Ureter (tissue), 1 donor: ENCODE data around the gene SRGAP3. TPM values are rescaled to one million over a fixed set of nuclear protein-coding genes. Genes with fewer than 3 reads are reported as not detected.

Source experiments
- DNase-seq: peaks from one replicate; pipeline ENCODE4 v3.0.0-alpha.2; 2020; ENCODE audit warnings: low spot score
- total RNA-seq: library from RNA; stranded (reverse); gene quantifications from one replicate; pipeline ENCODE4 v1.2.4, GENCODE V29; 2023
- donor health status: DM: yes; HTN: yes; CAD: no.

The SRGAP3 gene
- total RNA-seq, 1 donor from 2014 or later: 51.2 TPM

DNA sequence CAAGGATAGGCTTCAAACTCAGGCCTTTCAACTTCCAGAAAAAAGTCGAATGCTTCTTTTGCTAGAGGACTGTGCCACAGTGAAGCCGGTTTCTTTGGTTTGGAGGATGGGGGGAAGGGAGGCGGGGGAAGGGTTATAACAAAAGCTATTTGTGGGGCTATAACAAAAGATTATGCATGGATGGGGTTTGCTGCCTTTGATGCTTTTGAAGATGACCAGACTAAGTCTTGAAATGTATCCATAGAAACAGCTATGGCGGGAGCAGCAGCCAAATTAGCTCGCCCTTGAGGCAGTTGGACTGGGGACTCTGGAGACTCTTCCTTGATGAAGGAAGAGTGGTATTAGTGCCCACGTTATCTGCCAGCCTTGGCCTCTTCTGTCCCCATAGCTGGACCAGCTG is 47.5 kb downstream of the SRGAP3 start:
- DNase-seq: no peak

DNA sequence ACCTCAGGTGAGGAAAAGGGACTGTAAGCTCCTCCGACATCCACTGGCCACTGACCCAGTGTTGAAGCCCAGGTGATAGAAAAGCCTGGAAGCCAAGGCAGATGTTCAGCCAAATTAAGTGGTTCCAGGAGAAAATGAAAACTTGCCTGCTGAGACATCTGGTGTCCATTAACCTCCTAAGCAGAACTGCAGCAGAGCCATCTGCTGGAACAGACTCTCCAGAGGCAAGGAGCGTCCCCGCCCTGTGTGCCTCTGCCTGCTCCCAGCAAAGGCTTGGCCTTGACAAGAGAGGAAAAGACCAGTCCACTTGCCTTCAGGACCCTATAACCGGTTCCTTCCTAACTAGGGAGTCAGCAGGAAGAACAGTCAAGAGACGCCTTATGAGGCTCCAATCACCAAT is 48.2 kb downstream of the SRGAP3 start:
- no peak for DNase-seq

DNA sequence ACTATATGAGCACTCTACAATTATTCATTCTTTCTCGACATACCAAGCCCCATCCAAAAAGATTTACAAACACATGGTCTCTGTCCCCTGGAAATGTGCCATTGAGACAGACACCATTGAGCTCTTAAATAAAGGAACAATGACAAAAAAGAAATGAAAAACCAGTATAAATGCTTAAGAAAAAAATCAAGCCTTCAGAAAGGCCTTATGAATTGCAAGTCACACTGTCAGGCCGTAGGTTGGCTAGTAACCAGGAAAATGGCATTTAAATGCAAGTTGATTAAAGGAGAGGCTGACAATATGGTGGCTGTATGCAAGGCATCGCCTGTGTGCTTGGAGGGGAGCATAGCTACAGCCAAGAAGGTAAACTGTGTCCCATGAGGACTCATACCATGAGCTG is 49.7 kb downstream of the SRGAP3 start:
- DNase-seq: no peak

DNA sequence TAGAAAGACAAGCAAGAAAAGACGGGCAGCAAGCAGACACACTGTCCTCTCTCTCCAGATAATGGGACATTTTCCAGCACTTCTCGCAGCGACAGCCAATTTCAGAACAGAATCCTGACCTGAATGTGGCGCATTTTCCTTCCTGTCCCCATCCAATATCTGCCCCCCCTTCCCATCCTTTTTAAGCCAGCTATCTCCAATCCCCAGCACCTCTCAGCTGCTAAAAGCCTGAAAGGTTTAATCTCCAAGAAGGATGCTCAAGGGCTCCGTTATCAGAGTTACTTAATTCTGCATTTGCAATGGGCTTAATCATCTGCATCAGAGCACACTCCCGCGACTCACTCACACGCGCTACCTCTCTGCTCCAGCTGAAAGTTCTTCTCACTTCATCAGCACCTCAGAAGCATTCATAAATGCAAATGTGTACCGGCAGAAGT is 50.5 kb downstream of the SRGAP3 start:
- no peak for DNase-seq

DNA sequence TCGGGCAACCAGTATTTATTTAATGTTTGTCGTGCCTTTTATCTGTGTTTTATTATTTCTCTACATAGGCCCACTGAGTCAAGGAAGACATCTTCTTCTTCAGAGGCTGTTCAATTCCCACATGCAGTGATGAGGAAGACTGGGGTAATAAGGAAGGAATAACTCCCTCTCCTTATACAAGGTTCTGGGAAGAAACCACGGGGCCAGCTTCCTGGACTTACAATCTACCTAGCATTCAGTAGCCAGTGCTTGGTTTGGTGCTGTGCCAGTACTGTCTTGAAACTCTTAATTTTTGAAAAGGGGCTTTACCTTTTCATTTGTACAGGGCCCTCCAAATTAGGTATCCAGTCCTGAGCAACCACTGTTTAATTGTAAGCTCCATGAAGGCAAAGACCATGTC is 51.2 kb downstream of the SRGAP3 start:
- no peak for DNase-seq

DNA sequence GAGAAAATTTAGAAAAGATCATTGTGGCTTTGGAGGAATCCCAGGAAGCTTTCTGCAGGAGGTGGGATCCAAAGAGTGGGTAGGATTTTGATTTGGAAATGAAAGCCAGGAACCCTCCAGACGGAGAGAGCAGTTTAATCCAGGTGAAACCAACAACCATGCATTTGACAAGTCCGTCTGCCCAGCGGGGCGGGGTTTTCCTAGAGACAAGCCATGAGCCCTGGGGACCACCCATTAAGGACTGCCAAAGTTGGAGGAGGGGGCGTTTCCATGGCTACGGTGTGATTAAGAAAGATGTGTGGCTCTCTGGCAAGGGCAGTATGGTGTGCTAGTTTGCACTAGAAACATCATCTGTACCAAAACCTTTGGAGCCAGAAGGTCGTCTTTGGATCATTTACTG is 53.4 kb downstream of the SRGAP3 start:
- no peak for DNase-seq

DNA sequence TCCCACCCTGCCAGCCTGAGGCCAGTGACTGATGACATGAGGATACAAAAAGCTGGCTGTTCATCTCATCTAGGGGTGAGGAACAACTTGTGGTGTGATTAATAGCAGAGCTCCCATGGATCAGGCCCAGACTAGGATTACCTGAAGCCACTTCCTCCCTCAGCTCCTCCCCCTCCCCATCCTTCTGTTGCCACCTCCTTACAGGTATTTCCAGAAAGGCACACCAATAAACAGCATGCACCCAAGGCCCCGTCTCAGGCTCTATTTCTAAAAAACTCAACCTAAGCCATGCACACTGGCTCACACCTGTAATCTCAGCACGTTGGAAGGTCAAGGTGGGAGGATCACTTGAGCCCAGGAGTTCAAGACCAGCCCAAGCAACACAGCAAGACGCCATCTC is 54.1 kb downstream of the SRGAP3 start:
- DNase-seq: no peak

DNA sequence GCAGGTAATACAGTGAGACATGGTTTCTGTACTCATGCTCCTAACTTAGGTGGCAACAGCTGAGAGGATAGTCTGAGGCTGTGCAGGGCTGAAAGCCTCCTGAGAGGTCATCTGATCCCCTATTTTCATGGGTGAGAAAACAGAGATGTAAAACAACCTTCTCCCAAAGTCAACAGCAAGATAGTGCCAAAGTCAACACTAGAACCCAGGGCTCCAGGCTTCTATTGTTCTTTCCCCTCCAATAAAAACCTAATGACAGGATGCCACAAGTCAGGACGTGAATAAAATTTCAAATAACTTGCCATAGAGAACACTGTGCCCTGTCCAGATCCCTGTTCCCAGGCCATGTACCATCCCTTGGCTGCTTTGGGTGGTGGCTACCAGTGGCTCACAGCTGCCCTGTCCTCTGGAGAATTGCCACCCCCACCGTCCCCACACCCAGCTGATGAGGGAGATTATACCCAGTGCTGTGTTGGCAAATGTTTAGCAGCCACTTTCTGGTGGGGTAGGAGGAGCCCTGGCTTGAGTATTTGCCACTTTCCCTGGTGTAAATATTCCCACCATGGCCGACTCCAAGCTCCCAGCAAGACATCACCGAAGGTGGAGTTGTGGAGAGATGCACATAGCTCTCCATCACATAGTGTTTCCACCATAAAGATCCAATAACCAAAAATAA is 54.8 kb downstream of the SRGAP3 start:
- DNase-seq: no peak

DNA sequence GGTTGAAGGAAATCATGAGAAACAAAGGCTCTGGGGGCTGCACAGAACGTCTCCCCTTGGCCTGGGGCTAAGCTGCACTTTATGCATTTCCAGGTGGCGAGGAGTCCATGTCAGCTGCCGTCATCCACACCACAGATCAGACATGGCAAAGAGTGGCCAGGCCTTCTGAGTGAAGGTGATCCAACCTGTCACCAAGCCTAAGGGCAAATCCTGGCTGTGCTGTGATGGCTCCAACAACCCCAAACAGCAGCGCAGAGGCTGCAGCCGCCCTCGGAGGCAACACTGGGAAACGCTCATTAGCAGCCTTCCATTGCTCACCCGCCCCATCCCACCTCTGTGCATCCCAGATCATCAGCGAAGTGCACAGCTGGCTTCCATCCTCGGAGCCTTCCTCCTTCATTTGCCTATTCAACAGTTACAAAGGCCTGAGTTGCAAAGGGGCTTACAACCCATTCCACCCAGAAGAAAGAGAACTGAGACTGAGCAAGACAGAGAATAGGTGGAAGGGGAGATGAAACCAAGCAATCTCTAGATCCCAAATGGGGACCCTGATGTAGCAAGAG is 55.7 kb downstream of the SRGAP3 start:
- no peak for DNase-seq

DNA sequence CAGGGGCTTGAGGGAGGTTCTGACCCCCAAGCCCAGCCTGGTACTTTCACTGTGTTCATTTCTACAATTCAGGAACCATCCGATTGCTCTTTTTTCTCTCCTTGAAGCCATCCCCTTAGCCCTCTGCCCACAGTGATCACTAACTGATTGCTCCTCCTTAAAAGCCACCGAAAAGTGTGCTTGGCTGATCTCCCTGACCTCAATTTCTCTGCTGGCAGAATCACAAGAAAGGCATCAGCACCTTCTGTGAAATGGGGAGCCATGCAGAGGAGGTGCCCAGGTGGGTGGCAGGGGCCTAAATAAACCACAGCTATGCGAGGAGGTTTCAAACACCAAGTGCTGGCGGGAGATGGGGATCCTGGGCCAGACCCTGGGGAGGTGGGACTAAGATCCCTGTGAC is 56.2 kb downstream of the SRGAP3 start:
- no peak for DNase-seq

DNA sequence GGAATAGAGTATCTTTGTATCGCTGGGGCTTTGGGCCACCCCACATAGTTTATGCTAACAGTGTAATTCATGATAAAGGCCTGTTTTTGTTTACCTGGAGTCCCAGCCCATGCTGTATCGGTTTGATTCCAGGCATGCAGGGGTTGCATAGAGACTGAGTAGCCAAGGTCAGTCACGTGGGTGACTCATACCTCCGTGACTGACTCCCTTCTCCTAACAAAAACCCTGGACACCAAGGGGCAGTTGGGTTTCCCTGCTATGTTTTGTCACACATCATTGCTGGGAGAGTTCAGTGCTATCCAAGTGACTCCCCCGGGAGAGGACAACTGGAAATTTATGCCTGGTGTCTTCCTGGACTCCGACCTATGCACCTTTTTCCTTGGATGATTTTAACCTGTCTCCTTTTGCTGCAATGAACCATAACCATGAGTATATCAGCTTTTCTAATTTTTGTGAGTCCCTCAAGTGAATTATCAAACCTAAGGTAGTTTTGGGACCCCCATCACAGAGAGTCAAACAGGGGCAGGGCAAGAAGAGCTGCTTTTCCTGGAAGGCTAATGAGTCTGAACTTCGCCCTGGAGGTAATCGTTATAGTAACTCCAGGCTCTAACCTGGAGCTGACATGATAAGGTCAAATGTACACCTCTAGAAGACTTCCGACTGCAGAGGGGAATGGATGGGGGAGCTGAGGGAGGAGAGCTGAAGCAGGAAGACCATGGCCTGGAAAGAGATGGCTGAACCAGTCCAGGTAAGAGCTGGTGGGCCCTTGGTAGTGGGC is 57.0 kb downstream of the SRGAP3 start:
- DNase-seq: no peak

DNA sequence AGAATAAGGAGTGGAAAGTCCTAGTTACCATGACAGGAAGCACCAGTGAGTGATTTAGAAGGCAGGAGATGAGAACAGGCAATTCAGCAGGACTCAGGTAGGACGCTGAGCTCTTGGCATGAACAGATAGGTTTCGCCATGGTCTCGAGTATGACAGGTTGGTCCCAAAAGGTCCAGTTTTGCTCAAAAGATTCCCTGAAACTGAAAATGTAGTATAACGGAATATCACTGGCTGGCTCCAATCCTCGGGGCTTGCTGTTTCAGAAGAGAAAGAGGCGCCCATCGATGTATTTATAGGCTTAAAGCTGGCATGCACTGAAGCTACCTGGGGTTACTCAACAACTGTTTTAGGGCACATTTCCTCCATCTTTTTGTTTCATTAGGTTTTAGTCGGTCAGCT is 59.2 kb downstream of the SRGAP3 start:
- DNase-seq: no peak

DNA sequence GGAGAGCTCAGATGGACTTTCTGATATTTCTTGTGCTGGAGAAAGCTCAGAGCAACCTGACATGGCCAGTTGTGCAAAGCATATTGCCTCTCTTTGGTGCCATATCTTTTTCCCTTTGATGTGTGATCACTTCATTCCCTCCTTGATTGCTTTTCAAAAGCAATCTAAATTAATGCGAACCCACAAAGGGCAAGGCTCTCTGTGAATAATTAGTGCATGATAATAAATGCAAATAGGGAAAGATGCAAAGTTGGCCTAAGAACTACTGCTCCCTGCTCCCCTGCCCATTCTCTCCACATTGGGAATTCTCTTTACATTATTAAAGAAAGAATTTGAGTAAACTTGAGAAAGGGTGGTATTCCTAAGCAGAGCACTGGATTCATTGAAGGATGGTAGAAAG is 60.9 kb downstream of the SRGAP3 start:
- DNase-seq: no peak

DNA sequence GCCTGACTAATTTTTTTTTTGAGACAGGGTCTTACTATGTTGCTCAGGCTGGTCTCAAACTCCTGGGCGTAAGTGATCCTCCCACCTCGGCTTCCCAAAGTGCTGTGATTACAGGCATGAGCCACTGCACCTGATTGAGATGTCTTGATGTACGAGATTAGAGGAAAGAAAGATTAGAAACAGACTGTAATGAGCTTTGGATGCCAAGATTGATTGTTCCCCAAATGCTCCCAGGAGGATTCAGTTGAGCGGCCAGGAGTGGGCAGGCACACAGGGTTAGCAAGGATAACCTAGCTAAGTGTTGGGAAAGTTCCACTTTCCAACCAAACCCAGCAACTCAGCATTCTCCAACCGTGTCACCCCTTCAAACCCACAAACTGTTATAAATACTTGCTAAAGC is 63.7 kb downstream of the SRGAP3 start:
- DNase-seq: no peak

DNA sequence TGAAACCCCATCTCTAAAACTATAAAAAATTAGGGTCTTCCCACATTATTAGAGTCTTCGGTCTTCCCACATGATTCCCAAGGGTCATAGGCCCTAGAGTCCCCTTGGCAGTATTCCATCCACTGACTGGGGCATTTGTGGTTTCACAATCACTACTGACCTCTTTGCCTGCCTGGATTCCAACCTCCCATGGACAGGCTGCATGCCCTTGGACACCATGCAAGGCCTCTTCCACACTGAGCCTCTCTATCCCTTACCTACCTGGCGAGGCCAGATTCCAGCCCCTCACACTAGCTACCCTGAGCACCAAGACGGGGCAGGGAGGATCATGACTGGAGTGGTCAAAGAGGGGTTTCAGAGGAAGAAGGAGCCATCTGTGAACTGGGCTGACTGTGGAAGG is 64.4 kb downstream of the SRGAP3 start:
- no peak for DNase-seq

DNA sequence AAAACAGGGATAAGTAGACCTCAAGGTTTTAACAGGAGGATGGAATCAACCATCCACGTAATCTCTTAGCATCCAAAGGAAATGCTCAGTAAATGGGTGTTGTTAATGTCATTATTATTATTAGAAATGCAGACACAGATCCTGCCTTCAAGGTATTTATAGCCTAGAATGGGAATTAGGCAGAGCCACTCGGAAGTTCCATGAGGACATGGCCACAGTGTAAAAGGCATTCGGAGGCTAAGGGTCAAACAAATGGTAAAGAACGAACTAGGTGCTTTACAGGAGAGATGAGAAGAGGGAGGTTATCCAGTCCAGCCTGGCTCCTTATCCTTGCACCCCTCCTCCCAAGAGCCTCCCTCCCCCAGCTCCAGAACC is 65.0 kb downstream of the SRGAP3 start:
- no peak for DNase-seq

DNA sequence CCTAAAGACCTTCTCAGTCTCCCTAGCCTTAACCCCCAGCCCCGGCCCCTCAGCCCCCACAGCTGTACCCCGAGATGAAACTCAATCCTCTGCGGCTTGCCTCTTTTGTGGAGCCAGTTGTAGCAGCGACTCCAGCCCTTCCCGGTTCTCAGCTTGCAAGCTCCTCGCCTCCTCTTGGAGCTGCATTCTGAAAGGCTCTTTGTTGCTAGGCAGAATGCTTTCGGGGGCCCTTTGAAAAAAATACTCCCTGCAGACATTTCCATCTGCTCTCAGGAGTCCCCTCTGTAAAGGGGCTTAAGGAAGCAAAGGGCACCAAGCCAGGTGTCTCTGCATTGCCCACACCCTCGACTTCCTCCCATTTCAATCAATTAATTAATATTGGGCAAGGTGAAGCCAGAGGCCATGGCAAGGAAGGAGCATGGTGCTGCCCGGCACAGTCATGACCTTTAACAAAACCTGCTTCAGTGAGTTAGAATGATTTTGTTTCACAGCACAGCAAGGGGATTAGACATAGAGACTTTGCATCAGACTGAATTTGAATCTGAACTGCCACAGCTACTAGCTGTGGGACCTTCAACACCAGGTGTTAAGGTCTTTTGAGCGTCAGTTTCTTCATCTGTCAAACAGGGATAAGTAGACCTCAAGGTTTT is 65.5 kb downstream of the SRGAP3 start:
- DNase-seq: no peak

DNA sequence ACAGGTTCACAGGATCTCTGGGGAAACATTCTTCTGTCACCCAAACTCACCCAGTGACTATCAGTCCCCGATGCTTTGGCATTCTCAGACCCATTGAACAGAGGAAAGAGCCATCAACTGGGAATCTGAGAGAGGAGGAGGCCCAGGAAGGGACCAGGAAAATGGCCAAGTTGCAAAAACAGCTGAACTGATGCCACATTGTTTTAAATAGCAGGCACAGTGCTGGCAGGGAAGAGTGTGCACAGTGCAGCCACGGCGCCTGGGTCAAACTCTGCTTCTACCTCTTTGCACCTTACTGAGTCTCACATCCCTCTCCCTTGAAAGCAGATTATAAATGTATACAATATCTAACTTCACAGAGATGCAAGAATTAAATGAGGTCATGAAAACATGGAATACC is 66.4 kb downstream of the SRGAP3 start:
- no peak for DNase-seq

DNA sequence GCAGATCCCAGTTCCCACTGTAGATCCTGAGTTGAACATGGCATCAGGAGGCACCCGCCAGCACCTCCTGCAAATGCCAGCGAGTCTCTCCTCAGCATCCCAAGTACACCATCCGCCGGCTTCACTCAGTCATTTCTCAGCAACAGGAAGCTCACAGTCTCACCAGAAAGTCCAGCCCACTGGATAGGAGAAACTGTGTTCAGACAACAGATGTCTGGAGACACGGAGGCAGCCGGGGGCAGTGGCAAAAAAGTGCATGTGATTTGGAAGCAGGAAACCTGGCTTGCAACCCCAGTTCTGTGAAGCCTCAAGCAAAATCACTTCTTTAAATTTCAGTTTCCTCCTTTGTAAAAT is 68.7 kb downstream of the SRGAP3 start:
- no peak for DNase-seq

DNA sequence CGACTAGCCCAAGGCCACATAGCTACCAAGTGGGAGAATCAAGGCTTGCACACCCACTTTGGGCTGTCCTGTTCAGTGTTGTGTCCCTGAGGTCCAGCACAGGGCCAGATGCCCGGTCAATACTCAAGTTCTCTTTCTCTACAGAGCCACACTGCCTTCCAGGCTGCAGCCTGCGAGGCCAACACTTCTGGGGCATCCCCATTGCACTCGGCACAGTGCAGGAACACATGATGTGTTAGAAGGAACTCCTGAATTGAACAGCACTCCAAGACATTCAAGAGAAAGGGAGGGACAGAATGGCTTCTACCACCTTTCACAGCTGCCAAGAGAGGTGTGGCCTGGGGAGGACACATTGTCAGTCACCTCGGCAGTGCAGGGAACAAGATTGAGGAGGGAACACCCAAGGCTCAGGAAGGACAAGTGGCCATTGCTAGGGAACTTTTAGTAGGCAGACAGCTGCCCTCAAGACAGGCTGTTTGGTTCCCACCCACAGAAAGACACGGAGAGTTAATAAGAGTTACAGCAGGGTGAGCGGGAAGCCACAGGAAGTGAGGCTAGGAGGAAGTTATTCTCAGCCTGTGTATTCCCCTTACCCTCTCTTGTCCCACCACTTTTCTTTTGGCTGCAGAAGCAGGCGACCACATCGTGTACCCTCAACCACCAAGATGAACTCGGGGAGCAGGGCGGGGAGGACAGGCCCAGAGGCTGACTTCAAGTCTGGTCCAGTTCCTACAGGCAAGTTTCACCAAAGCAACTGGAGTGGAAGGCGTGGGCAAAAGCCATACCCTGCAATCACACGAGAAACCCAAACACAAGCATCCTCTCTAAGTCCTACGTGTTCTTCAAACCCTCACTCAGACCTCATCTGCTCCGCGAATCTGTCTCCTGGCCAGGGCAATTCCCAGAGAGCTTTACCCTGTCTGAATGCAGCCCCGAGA is 69.4 kb downstream of the SRGAP3 start:
- DNase-seq: no peak

DNA sequence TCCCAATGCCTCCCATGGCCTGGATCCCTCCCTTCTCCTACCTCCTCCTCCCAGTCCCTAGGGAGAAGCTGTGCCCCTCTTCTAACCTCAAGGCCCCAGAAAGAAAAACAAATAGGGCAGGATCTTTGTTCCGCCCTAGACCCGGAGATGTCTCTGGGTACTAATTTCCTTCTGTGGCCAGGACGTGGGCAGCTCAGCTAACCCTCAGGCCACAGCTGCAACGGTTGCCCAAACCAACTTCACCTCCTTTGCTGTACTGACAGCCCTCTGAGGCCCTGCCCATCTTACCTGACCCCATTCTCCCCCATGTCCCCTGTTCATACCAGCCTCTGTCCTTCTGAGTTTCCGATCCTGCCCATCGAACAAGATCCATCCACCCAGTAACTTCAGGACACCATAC is 70.7 kb downstream of the SRGAP3 start:
- no peak for DNase-seq

DNA sequence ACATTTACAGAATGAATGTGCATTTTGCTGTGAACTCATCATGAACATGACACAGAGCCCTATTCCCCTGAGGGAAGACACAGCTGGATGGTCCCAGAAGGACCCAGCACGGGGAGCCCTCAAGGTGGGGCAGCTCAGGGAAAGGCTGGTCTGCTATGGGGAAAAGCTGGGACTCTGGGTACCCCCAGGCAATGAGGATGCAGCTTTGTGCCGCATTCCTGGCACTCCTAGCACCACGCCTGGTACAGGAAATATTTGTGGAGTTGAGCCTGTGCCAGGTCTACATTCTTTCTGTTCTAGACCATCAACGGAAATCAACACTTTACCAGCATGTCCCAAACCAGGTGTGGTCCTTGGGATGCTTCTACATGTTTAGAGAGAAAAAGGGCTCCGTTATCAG is 74.0 kb downstream of the SRGAP3 start:
- peak; percentile 62 for DNase-seq
